ENCODE data around the gene ZFP62. TPM values are rescaled to one million over a fixed set of nuclear protein-coding genes. Genes with fewer than 3 reads are reported as not detected.

Gene ZFP62
- total RNA-seq, 1 donor from 2014 or later = 14.5 TPM

DNA sequence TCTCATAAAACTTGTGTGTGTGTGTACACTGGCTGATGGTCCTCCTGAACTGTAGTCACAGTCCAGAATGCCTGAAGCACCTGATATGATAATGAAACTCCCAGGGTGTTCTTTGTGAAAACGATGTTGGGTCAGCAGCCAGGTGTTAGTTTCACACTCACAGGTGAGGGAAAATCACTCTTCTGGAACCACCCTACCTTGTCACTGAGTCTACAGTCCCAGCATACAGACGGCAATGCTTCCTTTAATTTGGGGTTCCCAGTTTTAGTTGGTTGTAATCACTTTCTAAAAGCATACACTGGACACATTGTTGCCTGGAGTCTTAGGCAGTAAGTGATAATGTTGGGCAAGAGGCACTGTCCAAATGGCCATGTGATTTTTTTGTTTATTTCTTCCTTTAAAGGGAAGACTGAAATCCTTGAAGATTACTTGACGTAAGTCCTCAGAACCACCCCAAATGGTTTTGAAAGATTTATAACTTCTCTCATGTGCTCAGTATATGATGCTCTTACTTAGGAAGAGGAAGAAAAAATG lies 40.2 kb downstream of the ZFP62 start:
- no peak overlapping the region for H3K27ac ChIP-seq (ENCODE audit: low read depth, low read length)
- Mint-ChIP-seq H3K27ac (ENCODE audit: unreplicated experiment) (no peak overlapping the region), H3K4me3 (ENCODE audit: unreplicated experiment) (no peak overlapping the region), H3K9me3 (ENCODE audit: unreplicated experiment) (no peaks in the 10 kb centered on the region), H3K36me3 (ENCODE audit: low read depth, unreplicated experiment) (no peaks in the 10 kb centered on the region), H3K27me3 (ENCODE audit: low read depth, unreplicated experiment) (no peaks in the 10 kb centered on the region), H3K4me1 (ENCODE audit: low read depth, unreplicated experiment) (peaks cover 19% of the 10 kb centered on the region)
- FAIRE-seq (no peak), DNase-seq (ENCODE audit: low read depth) (no peak)
- no peak overlapping the region for H2AFZ ChIP-seq (ENCODE audit: low read depth, low read length)
- no peaks in the 10 kb centered on the region for H3K27me3 ChIP-seq (ENCODE audit: insufficient read depth, low read length)
- no peak overlapping the region for H3K9ac ChIP-seq (ENCODE audit: low read length)
- TF ChIP-seq, protein P1, sequence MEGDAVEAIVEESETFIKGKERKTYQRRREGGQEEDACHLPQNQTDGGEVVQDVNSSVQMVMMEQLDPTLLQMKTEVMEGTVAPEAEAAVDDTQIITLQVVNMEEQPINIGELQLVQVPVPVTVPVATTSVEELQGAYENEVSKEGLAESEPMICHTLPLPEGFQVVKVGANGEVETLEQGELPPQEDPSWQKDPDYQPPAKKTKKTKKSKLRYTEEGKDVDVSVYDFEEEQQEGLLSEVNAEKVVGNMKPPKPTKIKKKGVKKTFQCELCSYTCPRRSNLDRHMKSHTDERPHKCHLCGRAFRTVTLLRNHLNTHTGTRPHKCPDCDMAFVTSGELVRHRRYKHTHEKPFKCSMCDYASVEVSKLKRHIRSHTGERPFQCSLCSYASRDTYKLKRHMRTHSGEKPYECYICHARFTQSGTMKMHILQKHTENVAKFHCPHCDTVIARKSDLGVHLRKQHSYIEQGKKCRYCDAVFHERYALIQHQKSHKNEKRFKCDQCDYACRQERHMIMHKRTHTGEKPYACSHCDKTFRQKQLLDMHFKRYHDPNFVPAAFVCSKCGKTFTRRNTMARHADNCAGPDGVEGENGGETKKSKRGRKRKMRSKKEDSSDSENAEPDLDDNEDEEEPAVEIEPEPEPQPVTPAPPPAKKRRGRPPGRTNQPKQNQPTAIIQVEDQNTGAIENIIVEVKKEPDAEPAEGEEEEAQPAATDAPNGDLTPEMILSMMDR (IDR thresholded peaks at IDR 0.05; ENCODE audit: insufficient read depth, low read depth, low read length) = no peak
- TF ChIP-seq EZH2 (IDR thresholded peaks at IDR 0.05; ENCODE audit: insufficient read depth, low read length) = no peak
- no peak overlapping the region for H3K4me3 ChIP-seq (ENCODE audit: insufficient read depth, low read depth, low read length)
- H3K4me1 ChIP-seq (ENCODE audit: insufficient read depth, low read length) = peaks cover 20% of the 10 kb centered on the region
- no peak overlapping the region for H3K4me2 ChIP-seq (ENCODE audit: low read length)
- no peaks in the 10 kb centered on the region for H3K9me3 ChIP-seq (ENCODE audit: insufficient read depth, low read depth, low read length)
- no peaks in the 10 kb centered on the region for H4K20me1 ChIP-seq (ENCODE audit: insufficient read depth, low read length)
- H3K79me2 ChIP-seq (ENCODE audit: insufficient read depth, low read length) = no peaks in the 10 kb centered on the region
- H3K36me3 ChIP-seq (ENCODE audit: insufficient read depth, low read length) = no peaks in the 10 kb centered on the region

DNA sequence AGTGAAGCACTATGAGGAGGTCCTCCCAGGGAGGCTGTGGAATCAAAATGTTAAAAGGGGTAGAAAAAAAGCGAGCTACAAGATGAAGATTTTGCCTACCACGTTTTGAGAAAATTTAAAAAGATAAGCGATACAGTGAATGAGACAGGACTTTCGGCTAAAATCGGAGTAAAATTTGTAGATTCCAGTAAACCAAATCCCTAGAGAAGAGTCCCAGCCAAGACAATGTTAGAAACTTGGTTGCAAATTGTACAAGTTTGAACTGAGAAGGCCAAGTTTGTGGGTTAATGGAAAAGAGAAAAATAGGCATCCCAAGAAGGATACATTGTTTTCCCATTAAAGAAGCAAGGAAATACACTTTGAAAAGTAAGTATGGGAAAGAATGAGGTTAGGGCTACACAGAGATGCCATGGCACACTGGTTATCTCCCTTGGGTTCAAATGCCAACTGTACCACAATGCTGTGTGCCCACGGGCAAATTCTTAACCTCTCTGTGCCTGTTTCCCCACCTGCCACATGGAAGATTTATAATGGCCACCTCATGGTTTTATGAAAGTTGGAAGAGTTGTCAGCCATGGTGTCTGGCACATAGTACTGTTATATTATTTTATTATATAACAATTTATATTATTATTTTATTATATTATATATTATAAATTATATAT lies 42.3 kb downstream of the ZFP62 start:
- Mint-ChIP-seq H3K36me3 (ENCODE audit: low read depth, unreplicated experiment) (no peaks in the 10 kb centered on the region), H3K9me3 (ENCODE audit: unreplicated experiment) (no peaks in the 10 kb centered on the region), H3K27me3 (ENCODE audit: low read depth, unreplicated experiment) (no peaks in the 10 kb centered on the region), H3K4me3 (ENCODE audit: unreplicated experiment) (no peak overlapping the region), H3K27ac (ENCODE audit: unreplicated experiment) (no peak overlapping the region), H3K4me1 (ENCODE audit: low read depth, unreplicated experiment) (peaks cover 15% of the 10 kb centered on the region)
- no peak overlapping the region for H3K27ac ChIP-seq (ENCODE audit: low read depth, low read length)
- H2AFZ ChIP-seq (ENCODE audit: low read depth, low read length) = no peak overlapping the region
- TF ChIP-seq EZH2 (IDR thresholded peaks at IDR 0.05; ENCODE audit: insufficient read depth, low read length) = no peak
- TF ChIP-seq, protein P1 (IDR thresholded peaks at IDR 0.05; ENCODE audit: insufficient read depth, low read depth, low read length) = no peak
- no peaks in the 10 kb centered on the region for H3K27me3 ChIP-seq (ENCODE audit: insufficient read depth, low read length)
- FAIRE-seq = no peak
- peaks cover 15% of the 10 kb centered on the region for H3K4me1 ChIP-seq (ENCODE audit: insufficient read depth, low read length)
- H3K79me2 ChIP-seq (ENCODE audit: insufficient read depth, low read length) = no peaks in the 10 kb centered on the region
- no peak for DNase-seq (ENCODE audit: low read depth)
- no peaks in the 10 kb centered on the region for H4K20me1 ChIP-seq (ENCODE audit: insufficient read depth, low read length)
- no peak overlapping the region for H3K9ac ChIP-seq (ENCODE audit: low read length)
- no peaks in the 10 kb centered on the region for H3K9me3 ChIP-seq (ENCODE audit: insufficient read depth, low read depth, low read length)
- H3K4me3 ChIP-seq (ENCODE audit: insufficient read depth, low read depth, low read length) = no peak overlapping the region
- no peaks in the 10 kb centered on the region for H3K36me3 ChIP-seq (ENCODE audit: insufficient read depth, low read length)
- H3K4me2 ChIP-seq (ENCODE audit: low read length) = no peak overlapping the region

Measured in astrocyte (in vitro differentiated cells and primary cell).